HCT116 (cell line): ENCODE data around the gene CD22. TPM values are rescaled to one million over a fixed set of nuclear protein-coding genes. Genes with fewer than 3 reads are reported as not detected.

ENCODE experiments used
- ATAC-seq: fragments of 200-7000 bp; cut with Tn5 transposase; 2 replicates; pipeline ENCODE4 v1.9.1; 2020; ENCODE audit warnings: mild to moderate bottlenecking, moderate library complexity
- BruUV-seq: library from RNA; stranded (reverse); fragments of 400-500 nt; replicated peaks from 2 replicates; lab custom pipeline; 2021; lab: Mats Ljungman, UMichigan
- CTCF ChIA-PET: fragments of 300-600 bp; sonication (Branson Sonifier 250); formaldehyde crosslinking; loops from one replicate; lab custom pipeline; 2021; ENCODE audit warnings: antibody characterized with exemption; lab: Charles Lee
- POLR2A ChIA-PET: fragments of 300-600, 350-600 bp; sonication (Branson Sonifier 250); formaldehyde crosslinking; loops from one replicate; lab custom pipeline; 2021; ENCODE audit warnings: antibody characterized with exemption; lab: Charles Lee
- RAD21 ChIA-PET, 2 experiments: fragments of 300-600 bp; sonication (Branson Sonifier 250); formaldehyde crosslinking; loops; one replicate each; lab custom pipeline; 2023; ENCODE audit warnings: low total read pairs in 2 of 2; ENCODE audit not compliant: uncharacterized antibody in 2 of 2, unreplicated experiment in 2 of 2, low non-redundant PET in 1 of 2; lab: Charles Lee
- DNase-seq: peaks from one replicate; pipeline ENCODE4 v3.0.0-alpha.2; 2010; ENCODE audit warnings: low read depth, low spot score
- H2AFZ ChIP-seq: fragments of 200-600 bp; shearing (Covaris generic), sonication (generic); 2 replicates; pipeline ENCODE4 v1.6.1; 2017; ENCODE audit warnings: low read depth, mixed run types, mixed read lengths, antibody characterized with exemption, low read length; ENCODE audit not compliant: poor library complexity, severe bottlenecking
- H3K27ac ChIP-seq: 2 replicates; pipeline ENCODE4 v1.5.1; 2012; ENCODE audit warnings: low read depth, low read length
- H3K27me3 ChIP-seq: fragments of 200-600 bp; sonication (generic); 2 replicates; pipeline ENCODE4 v1.6.1; 2016; ENCODE audit warnings: mixed run types, low read length, mixed read lengths; ENCODE audit not compliant: insufficient read depth
- H3K36me3 ChIP-seq, 2 experiments: fragments of 200-500 bp in 1 of 2; fragments of 200-600 bp in 1 of 2; sonication (Bioruptor generic) in 1 of 2; sonication (generic) in 1 of 2; 2 replicates each; pipeline versions ENCODE4 v1.5.1 to v1.6.1; 2014 to 2016; ENCODE audit warnings: low read length in 2 of 2, inconsistent platforms in 1 of 2, mixed read lengths in 1 of 2, mixed run types in 1 of 2; ENCODE audit not compliant: insufficient read depth in 2 of 2, control insufficient read depth in 1 of 2
- H3K4me1 ChIP-seq, 2 experiments: fragments of 200-600 bp in 1 of 2; sonication (generic) in 1 of 2; 2 replicates each; pipeline versions ENCODE4 v1.5.1 to v1.6.1; 2012 to 2017; ENCODE audit warnings: low read length in 2 of 2, inconsistent platforms in 1 of 2, mild to moderate bottlenecking in 1 of 2, mixed read lengths in 1 of 2, mixed run types in 1 of 2, moderate library complexity in 1 of 2; ENCODE audit not compliant: insufficient read depth in 2 of 2, control insufficient read depth in 1 of 2
- H3K4me2 ChIP-seq: fragments of 200-600 bp; sonication (generic); 2 replicates; pipeline ENCODE4 v1.6.1; 2017; ENCODE audit warnings: mixed run types, low read length, mixed read lengths
- H3K4me3 ChIP-seq, 2 experiments: fragments of 200-600 bp in 1 of 2; sonication (generic) in 1 of 2; replicated peaks in 1 of 2; 2 replicates each; pipeline ENCODE4 v1.5.1; 2011 to 2016; ENCODE audit warnings: low read length in 2 of 2, control low read depth in 1 of 2, low read depth in 1 of 2, mild to moderate bottlenecking in 1 of 2, mixed read lengths in 1 of 2, mixed run types in 1 of 2
- H3K79me2 ChIP-seq: fragments of 200-600 bp; sonication (generic); 2 replicates; pipeline ENCODE4 v1.6.1; 2017; ENCODE audit warnings: mild to moderate bottlenecking, mixed run types, low read length, moderate library complexity, mixed read lengths; ENCODE audit not compliant: insufficient read depth
- H3K9ac ChIP-seq: fragments of 200-600 bp; sonication (generic); 2 replicates; pipeline ENCODE4 v1.6.1; 2016; ENCODE audit warnings: low read length, mixed read lengths
- H3K9me2 ChIP-seq: fragments of 200-600 bp; sonication (generic), shearing (Covaris generic); 2 replicates; pipeline ENCODE4 v1.6.1; 2017; ENCODE audit warnings: mixed run types, mild to moderate bottlenecking, moderate library complexity; ENCODE audit not compliant: insufficient read depth
- H3K9me3 ChIP-seq, 2 experiments: fragments of 200-500 bp in 1 of 2; fragments of 200-600 bp in 1 of 2; sonication (Bioruptor generic) in 1 of 2; sonication (generic) in 1 of 2; 2 replicates each; pipeline ENCODE4 v1.6.1; 2014 to 2017; ENCODE audit warnings: low read length in 2 of 2, mixed read lengths in 2 of 2, inconsistent platforms in 1 of 2, low read depth in 1 of 2, mild to moderate bottlenecking in 1 of 2, mixed run types in 1 of 2, moderate library complexity in 1 of 2; ENCODE audit not compliant: control insufficient read depth in 1 of 2, insufficient read depth in 1 of 2
- H4K20me1 ChIP-seq: fragments of 200-600 bp; sonication (generic), shearing (Covaris generic); 2 replicates; pipeline ENCODE4 v1.6.1; 2017; ENCODE audit warnings: mixed run types, mild to moderate bottlenecking, moderate library complexity; ENCODE audit not compliant: insufficient read depth
- EGR1 ChIP-seq: IDR thresholded peaks from 2 replicates; pipeline ENCODE4 v1.6.1; 2012; ENCODE audit warnings: low read depth
- EZH2 ChIP-seq: fragments of 200-600 bp; sonication (generic); IDR thresholded peaks from 2 replicates; pipeline ENCODE4 v1.6.1; 2017; ENCODE audit warnings: antibody characterized with exemption, mixed run types
- JUND ChIP-seq: IDR thresholded peaks from 2 replicates; pipeline ENCODE4 v1.6.1; 2012
- POLR2A ChIP-seq: IDR thresholded peaks from 2 replicates; pipeline ENCODE4 v1.7.0; 2011; ENCODE audit warnings: borderline replicate concordance; ENCODE audit not compliant: insufficient read depth, insufficient read length; ENCODE audit errors: extremely low read depth
- SRF ChIP-seq: IDR thresholded peaks from 2 replicates; pipeline ENCODE4 v1.6.1; 2012; ENCODE audit warnings: low read depth
- YY1 ChIP-seq: IDR thresholded peaks from 2 replicates; pipeline ENCODE4 v1.6.1; 2011; ENCODE audit warnings: low read length, low read depth, moderate library complexity, mild to moderate bottlenecking; ENCODE audit not compliant: insufficient replicate concordance; ENCODE audit errors: extremely low read depth
- ZFX ChIP-seq: fragments of 450-650 bp; IDR thresholded peaks from 2 replicates; pipeline ENCODE4 v1.6.1; 2017
- intact Hi-C: fragments of 100-400 bp; cut with micrococcal nuclease; formaldehyde crosslinking; loops from 2 replicates; pipeline ENCODE4 v1.10.0; 2022
- total RNA-seq: library from RNA; stranded (reverse); gene quantifications from one replicate; pipeline ENCODE4 v1.2.1, GENCODE V29; 2021; ENCODE audit not compliant: unreplicated experiment
- TF ChIP-seq, protein P1 (sequence below), 3 experiments: fragments of 200-600 bp in 1 of 3; sonication (generic) in 1 of 3; IDR thresholded peaks in 2 of 3; conservative IDR thresholded peaks in 1 of 3; 2 replicates each; pipeline ENCODE4 v1.5.1; 2012 to 2017; ENCODE audit warnings: low read depth in 2 of 3, low read length in 2 of 3, antibody characterized with exemption in 1 of 3, borderline replicate concordance in 1 of 3, control low read depth in 1 of 3, mild to moderate bottlenecking in 1 of 3, mixed read lengths in 1 of 3, mixed run types in 1 of 3, moderate library complexity in 1 of 3; ENCODE audit not compliant: insufficient read depth in 1 of 3
- TF ChIP-seq, protein P2 (sequence below): IDR thresholded peaks from 2 replicates; pipeline ENCODE4 v1.6.1; 2012

The CD22 gene
- total RNA-seq, 1 experiment from 2014 or later, result 7.0 TPM

GRCh38 chr19:35353635-35354034 is 24.6 kb downstream of the CD22 start:
- ATAC-seq (no peak), DNase-seq (no peak)
- Histone ChIP-seq H3K79me2 (no peaks in the 10 kb centered on the region), H3K9me3 (no peaks in the 10 kb centered on the region), H3K36me3 (no peaks in the 10 kb centered on the region), H3K4me3 (no peak overlapping the region), H3K27me3 (peaks cover 4% of the 10 kb centered on the region; the same call in 1 of the 2 replicates)
- intact Hi-C loops, result loop anchor here (1.0 to 10.0 kb wide), 2 partner anchors 142 to 361 kb away; partner anchors contain the start of gene KMT2B
- POLR2A ChIA-PET, result interaction anchor here (1.8 to 2.0 kb wide), 2 partner anchors 142 to 157 kb away, joined by 5 to 9 read pairs; no protein-coding TSS in a partner anchor
- no peak for TF ChIP-seq JUND
- TF ChIP-seq, protein P1, sequence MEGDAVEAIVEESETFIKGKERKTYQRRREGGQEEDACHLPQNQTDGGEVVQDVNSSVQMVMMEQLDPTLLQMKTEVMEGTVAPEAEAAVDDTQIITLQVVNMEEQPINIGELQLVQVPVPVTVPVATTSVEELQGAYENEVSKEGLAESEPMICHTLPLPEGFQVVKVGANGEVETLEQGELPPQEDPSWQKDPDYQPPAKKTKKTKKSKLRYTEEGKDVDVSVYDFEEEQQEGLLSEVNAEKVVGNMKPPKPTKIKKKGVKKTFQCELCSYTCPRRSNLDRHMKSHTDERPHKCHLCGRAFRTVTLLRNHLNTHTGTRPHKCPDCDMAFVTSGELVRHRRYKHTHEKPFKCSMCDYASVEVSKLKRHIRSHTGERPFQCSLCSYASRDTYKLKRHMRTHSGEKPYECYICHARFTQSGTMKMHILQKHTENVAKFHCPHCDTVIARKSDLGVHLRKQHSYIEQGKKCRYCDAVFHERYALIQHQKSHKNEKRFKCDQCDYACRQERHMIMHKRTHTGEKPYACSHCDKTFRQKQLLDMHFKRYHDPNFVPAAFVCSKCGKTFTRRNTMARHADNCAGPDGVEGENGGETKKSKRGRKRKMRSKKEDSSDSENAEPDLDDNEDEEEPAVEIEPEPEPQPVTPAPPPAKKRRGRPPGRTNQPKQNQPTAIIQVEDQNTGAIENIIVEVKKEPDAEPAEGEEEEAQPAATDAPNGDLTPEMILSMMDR (IDR thresholded peaks at IDR 0.05 in 2 of 3, conservative IDR thresholded peaks at IDR 0.05 in 1 of 3; ENCODE audit: borderline replicate concordance in 1 of 3, insufficient read depth in 1 of 3, low read depth in 2 of 3, low read length in 2 of 3), result no peak
- no peak for TF ChIP-seq ZFX
- no peak for TF ChIP-seq EGR1
- no peak for TF ChIP-seq POLR2A
- TF ChIP-seq, all 23 proteins: peak for 0
- no TSS peak for BruUV-seq
- Histone ChIP-seq H3K9ac (no peak overlapping the region), H4K20me1 (no peaks in the 10 kb centered on the region), H3K4me1 (peaks cover 0 to 7% of the 10 kb centered on the region in 2 experiments; a peak in 1 of 4 replicates), H2AFZ (peak overlapping the region; percentile 82), H3K27ac (no peak overlapping the region), H3K9me2 (no peaks in the 10 kb centered on the region), H3K4me2 (no peak overlapping the region)
- ChIA-PET CTCF (interaction anchor here (0.9 to 3.1 kb wide), 9 partner anchors 21 to 341 kb away, joined by 3 to 43 read pairs (median 5); no protein-coding TSS in a partner anchor), RAD21 (interaction anchor here (1.1 to 2.7 kb wide), 7 partner anchors 114 to 320 kb away, joined by 3 to 11 read pairs (median 4); no protein-coding TSS in a partner anchor)

- no peaks in the 10 kb centered on the region for H3K36me3 ChIP-seq
- ChIA-PET CTCF (interaction anchor here (2.7 to 3.1 kb wide), 2 partner anchors 114 to 140 kb away, joined by 29 to 43 read pairs; no protein-coding TSS in a partner anchor), RAD21 (interaction anchor here (1.1 to 2.7 kb wide), 2 partner anchors 114 to 140 kb away, joined by 4 to 11 read pairs; no protein-coding TSS in a partner anchor), POLR2A (no interaction called here)
- intact Hi-C loops, result loop anchor here (10.0 kb wide), 1 partner anchor 360 kb away; the partner anchor contains the start of gene KMT2B
- H3K4me1 ChIP-seq, result peaks cover 0 to 7% of the 10 kb centered on the region in 2 experiments; a peak in 1 of 4 replicates
- H2AFZ ChIP-seq, result no peak overlapping the region
- ATAC-seq, result no peak
- TF ChIP-seq, protein P2, sequence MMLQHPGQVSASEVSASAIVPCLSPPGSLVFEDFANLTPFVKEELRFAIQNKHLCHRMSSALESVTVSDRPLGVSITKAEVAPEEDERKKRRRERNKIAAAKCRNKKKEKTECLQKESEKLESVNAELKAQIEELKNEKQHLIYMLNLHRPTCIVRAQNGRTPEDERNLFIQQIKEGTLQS, result no peak
- TF ChIP-seq SRF, result no peak
- TF ChIP-seq YY1, result no peak
- no peak for TF ChIP-seq EZH2
- H3K4me2 ChIP-seq, result no peak overlapping the region
- no peak overlapping the region for H3K27ac ChIP-seq
- BruUV-seq, result no TSS peak
- H3K9me2 ChIP-seq, result no peaks in the 10 kb centered on the region
- no peak for DNase-seq
- no peaks in the 10 kb centered on the region for H3K79me2 ChIP-seq
- no peaks in the 10 kb centered on the region for H4K20me1 ChIP-seq
- no peaks in the 10 kb centered on the region for H3K9me3 ChIP-seq
- H3K4me3 ChIP-seq, result no peak overlapping the region
- no peak overlapping the region for H3K9ac ChIP-seq
- peaks cover 4% of the 10 kb centered on the region; the same call in 1 of the 2 replicates for H3K27me3 ChIP-seq
These were observed 25.9 kb downstream of the CD22 start for GRCh38 chr19:35354898-35355297.
